K562 (cell line): ENCODE results near the gene SCPEP1. TPM values are rescaled to one million over a fixed set of nuclear protein-coding genes. Genes with fewer than 3 reads are reported as not detected.

ENCODE experiments used
- ATAC-seq: fragments of 200-7000 bp; cut with Tn5 transposase; 3 replicates; pipeline ENCODE4 v1.9.1; 2020; ENCODE audit warnings: moderate library complexity
- BruUV-seq: library from RNA; stranded (reverse); fragments of 400-500 nt; replicated peaks from 2 replicates; lab custom pipeline; 2021; lab: Mats Ljungman, UMichigan
- CTCF ChIA-PET: fragments of 300-600 bp; formaldehyde crosslinking; extraction: SDS; loops from one replicate; lab custom pipeline; 2021; ENCODE audit warnings: low intra/inter-chr PET ratio; lab: Yijun Ruan, JAX
- POLR2A ChIA-PET: fragments of 300-600, 350-650 bp; sonication (Branson Sonifier 250); formaldehyde crosslinking; extraction: SDS; loops from one replicate; lab custom pipeline; 2021; ENCODE audit warnings: antibody characterized with exemption, inconsistent platforms; lab: Yijun Ruan, JAX
- DNase-seq, 4 experiments: peaks; one replicate each; pipeline versions ENCODE4 v3.0.0 to v3.0.0-alpha.2; 2011 to 2018; ENCODE audit warnings: low spot score in 3 of 4, mixed read lengths in 3 of 4; ENCODE audit errors: extremely low read depth in 1 of 4
- FAIRE-seq: peaks from 2 replicates; lab custom pipeline; 2011; peaks lifted over from hg19 to GRCh38; lab: Jason Lieb, UNC
- H2AFZ ChIP-seq: 2 replicates; pipeline ENCODE4 v1.6.0; 2011; ENCODE audit warnings: low read depth, low read length, control low read depth, inconsistent platforms
- H3K27ac ChIP-seq: fragments of 200-600 bp; 3 replicates; pipeline ENCODE4 v1.8.0; 2011; ENCODE audit warnings: low read depth, mild to moderate bottlenecking, control low read depth, inconsistent platforms, low read length, moderate library complexity, mixed read lengths; ENCODE audit errors: extremely low read depth
- H3K27me3 ChIP-seq, 2 experiments: fragments of 300-600 bp in 1 of 2; 2 replicates in 1 of 2; 3 replicates in 1 of 2; pipeline versions ENCODE4 v1.6.0 to v1.8.0; 2011; ENCODE audit warnings: inconsistent platforms in 2 of 2, low read length in 2 of 2, mild to moderate bottlenecking in 1 of 2, mixed read lengths in 1 of 2, moderate library complexity in 1 of 2; ENCODE audit not compliant: control insufficient read depth in 2 of 2, insufficient read depth in 2 of 2
- H3K36me3 ChIP-seq: fragments of 300-600 bp; 3 replicates; pipeline ENCODE4 v1.8.0; 2011; ENCODE audit warnings: mild to moderate bottlenecking, low read length, inconsistent platforms; ENCODE audit not compliant: control insufficient read depth, insufficient read depth
- H3K4me1 ChIP-seq, 2 experiments: fragments of 200-600 bp in 1 of 2; replicated peaks in 1 of 2; 2 replicates in 1 of 2; 3 replicates in 1 of 2; pipeline versions ENCODE4 v1.5.1 to v1.8.0; 2011; ENCODE audit warnings: inconsistent platforms in 2 of 2, low read length in 2 of 2, mild to moderate bottlenecking in 1 of 2, mixed read lengths in 1 of 2, moderate library complexity in 1 of 2; ENCODE audit not compliant: control insufficient read depth in 2 of 2, insufficient read depth in 2 of 2
- H3K4me2 ChIP-seq: 2 replicates; pipeline ENCODE4 v1.6.1; 2011; ENCODE audit warnings: low read length, control low read depth, inconsistent platforms, mixed read lengths; ENCODE audit not compliant: insufficient read depth
- H3K4me3 ChIP-seq: fragments of 200-600 bp; sonication (generic), shearing (Covaris generic); 2 replicates; pipeline ENCODE4 v1.5.1; 2016; ENCODE audit warnings: control low read depth, inconsistent platforms
- H3K79me2 ChIP-seq: fragments of 200-600 bp; 3 replicates; pipeline ENCODE4 v1.8.0; 2011; ENCODE audit warnings: low read length, inconsistent platforms; ENCODE audit not compliant: control insufficient read depth, insufficient read depth
- H3K9ac ChIP-seq, 2 experiments: 2 replicates each; pipeline versions ENCODE4 v1.6.0 to v1.6.1; 2011; ENCODE audit warnings: low read depth in 2 of 2, low read length in 2 of 2, control low read depth in 1 of 2, inconsistent platforms in 1 of 2, mild to moderate bottlenecking in 1 of 2, mixed read lengths in 1 of 2; ENCODE audit not compliant: insufficient read depth in 1 of 2
- H3K9me1 ChIP-seq: one replicate; pipeline ENCODE4 v1.6.0; 2011; ENCODE audit warnings: inconsistent platforms, mild to moderate bottlenecking, low read length, moderate library complexity; ENCODE audit not compliant: control insufficient read depth, insufficient read depth
- H3K9me3 ChIP-seq: replicated peaks from 2 replicates; pipeline ENCODE4 v1.5.1; 2011; ENCODE audit warnings: low read depth, low read length, inconsistent platforms; ENCODE audit not compliant: control insufficient read depth, insufficient read depth
- H4K20me1 ChIP-seq: replicated peaks from 2 replicates; pipeline ENCODE4 v1.6.1; 2011; ENCODE audit warnings: low read length, inconsistent platforms, mixed read lengths; ENCODE audit not compliant: control insufficient read depth, insufficient read depth
- CREB1 ChIP-seq, 2 experiments: sonication (generic) in 1 of 2; formaldehyde crosslinking in 1 of 2; IDR thresholded peaks; 2 replicates each; pipeline versions ENCODE4 v1.6.1 to v1.8.0; 2012 to 2022; ENCODE audit warnings: inconsistent platforms in 1 of 2, mild to moderate bottlenecking in 1 of 2, missing genetic modification reagents in 1 of 2, moderate library complexity in 1 of 2
- DPF2 ChIP-seq: fragments of 450-650 bp; IDR thresholded peaks from 2 replicates; pipeline ENCODE4 v1.6.1; 2016
- E2F3 ChIP-seq: fragments of 250-450 bp; sonication (Bioruptor Pico); IDR thresholded peaks from 2 replicates; pipeline ENCODE4 v1.4.0; 2020; ENCODE audit warnings: mild to moderate bottlenecking
- EWSR1 ChIP-seq: fragments of 450-650 bp; IDR thresholded peaks from 2 replicates; pipeline ENCODE4 v1.6.1; 2018; ENCODE audit warnings: borderline replicate concordance, mild to moderate bottlenecking, low read depth, moderate library complexity; ENCODE audit not compliant: partially characterized antibody
- MAFG ChIP-seq: fragments of 450-650 bp; conservative IDR thresholded peaks from 2 replicates; pipeline ENCODE4 v1.6.1; 2016; ENCODE audit warnings: missing genetic modification characterization, missing compliant biosample characterization
- MED1 ChIP-seq: sonication (generic); formaldehyde crosslinking; IDR thresholded peaks from 2 replicates; pipeline ENCODE4 v1.8.1; 2023; ENCODE audit warnings: missing genetic modification reagents, borderline replicate concordance
- ZNF277 ChIP-seq: fragments of 250-450 bp; sonication (Bioruptor Pico); IDR thresholded peaks from 2 replicates; pipeline ENCODE4 v1.8.0; 2022; ENCODE audit warnings: inconsistent platforms, mild to moderate bottlenecking, moderate library complexity, borderline replicate concordance
- WGBS: fragments of 100-300 bp; shearing (Covaris generic); methylation state at CpG from one replicate; pipeline ENCODE4 v1.1.6; 2016; ENCODE audit warnings: low coverage, mixed read lengths; ENCODE audit not compliant: insufficient coverage; ENCODE audit errors: missing lambda C conversion rate; 5-methylcytosine and 5-hydroxymethylcytosine counted together
- in situ Hi-C: fragments of 300-500 bp; cut with MboI; formaldehyde crosslinking; loops from 4 replicates; pipeline ENCODE4 v1.15.0; 2018; ENCODE audit warnings: inconsistent platforms, mixed read lengths
- intact Hi-C: fragments of 100-400 bp; cut with micrococcal nuclease; formaldehyde crosslinking; loops from 2 replicates; pipeline ENCODE4 v1.14.2; 2022
- polyA plus RNA-seq, 8 experiments: library from polyadenylated mRNA; depleted of rRNA in 4 of 8; stranded (reverse) in 5 of 8; unstranded in 3 of 8; fragments of >200 nt; fragmentation: Nextera tagmentation in 2 of 8; fragmentation: Illumina TruSeq in 1 of 8; extraction: Ambion mirVana in 2 of 8; extraction: Trizol in 1 of 8; gene quantifications; 2 replicates each; pipeline versions ENCODE4 v1.2.1 to v1.2.3, GENCODE V29; 2011 to 2014; ENCODE audit warnings: inconsistent platforms in 1 of 8, missing spikeins in 1 of 8
- total RNA-seq, 7 experiments: library from RNA; depleted of rRNA in 6 of 7; stranded (reverse); fragments of >200 nt in 6 of 7; fragmentation: Illumina TruSeq in 2 of 7; extraction: Trizol in 2 of 7; gene quantifications; 2 replicates each; pipeline versions ENCODE4 v1.2.1 to v1.2.3, GENCODE V29; 2011 to 2021; ENCODE audit warnings: low replicate concordance in 1 of 7

Gene SCPEP1
- total and polyA plus RNA-seq, 9 of the 15 experiments (the other 6 are each of a cell fraction or from before 2014, with no cell fraction given), result 5.1 to 14.8 (median 7.2) TPM

GRCh38 chr17:56972111-56972730 lies 5.7 kb upstream of the SCPEP1 start:
- TF ChIP-seq ZNF277 (CRISPR knock-in tag), result no peak
- TF ChIP-seq E2F3 (CRISPR knock-in tag), result no peak
- TF ChIP-seq MED1 (CRISPR knock-in tag), result no peak
- TF ChIP-seq CREB1 (IDR thresholded peaks at IDR 0.05), result no peak
- TF ChIP-seq CREB1 (CRISPR knock-in tag; IDR thresholded peaks at IDR 0.05), result no peak
- TF ChIP-seq EWSR1, result no peak
- no peak for TF ChIP-seq DPF2
- no peak for TF ChIP-seq MAFG
- DNase-seq, result no peak
- no peaks in the 10 kb centered on the region for H3K27me3 ChIP-seq
- POLR2A ChIA-PET, result interaction anchor here (0.6 to 0.7 kb wide), 2 partner anchors 120 to 153 kb away, joined by 3 to 4 read pairs; no protein-coding TSS in a partner anchor
- no peaks in the 10 kb centered on the region for H3K9me3 ChIP-seq
- H3K4me1 ChIP-seq, result peaks cover 7% of the 10 kb centered on the region in 2 experiments; a peak in 4 of 5 replicates
- CTCF ChIA-PET, result no interaction called here
- in situ Hi-C loops, result no loop called here
- H3K4me2 ChIP-seq, result no peak overlapping the region
- no peak overlapping the region for H3K4me3 ChIP-seq
- BruUV-seq, result no TSS peak
- no peaks in the 10 kb centered on the region for H3K9me1 ChIP-seq
- no peaks in the 10 kb centered on the region for H3K36me3 ChIP-seq
- H4K20me1 ChIP-seq, result no peaks in the 10 kb centered on the region
- H3K79me2 ChIP-seq, result no peaks in the 10 kb centered on the region
- no peak for FAIRE-seq
- no peak overlapping the region for H3K27ac ChIP-seq
- peak overlapping the region; percentile 55; the same call in 1 of the 2 replicates for H2AFZ ChIP-seq
- ATAC-seq, result no peak
- WGBS, result 30% methylated on average over 7 of the region's 7 CpGs
- intact Hi-C loops, result no loop called here
- H3K9ac ChIP-seq, result no peak overlapping the region
